GM21390 (cell line): ENCODE data around the gene NPEPPS.

ENCODE experiments used
- ATAC-seq: cut with Tn5 transposase; IDR thresholded peaks from one replicate; pipeline ENCODE4 v1.9.1; 2021; ENCODE audit not compliant: unreplicated experiment

The NPEPPS gene

DNA sequence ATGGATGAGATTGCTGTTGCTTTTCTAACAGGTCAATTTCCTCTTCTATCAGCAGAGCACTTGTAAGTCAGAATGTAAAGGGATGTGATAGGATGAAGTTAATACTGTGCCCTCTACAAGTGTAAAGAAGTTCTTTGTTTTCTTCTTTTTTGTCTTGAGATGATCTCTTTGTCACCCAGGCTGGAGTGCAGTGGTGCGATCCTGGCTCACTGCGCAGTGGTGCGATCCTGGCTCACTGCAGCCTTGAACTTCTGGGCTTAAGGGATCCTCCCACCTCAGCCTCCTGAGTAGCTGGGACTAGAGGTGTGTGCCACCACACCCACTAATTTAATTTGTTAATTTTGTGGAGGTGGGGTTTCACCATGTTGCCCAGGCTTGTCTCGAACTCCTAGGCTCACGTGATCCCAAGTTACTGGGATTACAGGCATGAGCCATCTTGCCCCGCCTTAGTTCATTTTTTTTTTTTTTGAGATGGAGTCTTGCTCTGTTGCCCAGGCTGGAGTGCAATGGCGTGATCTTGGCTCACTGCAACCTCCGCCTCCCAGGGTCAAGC, 97.2 kb downstream of the NPEPPS start:
- no peak for ATAC-seq

DNA sequence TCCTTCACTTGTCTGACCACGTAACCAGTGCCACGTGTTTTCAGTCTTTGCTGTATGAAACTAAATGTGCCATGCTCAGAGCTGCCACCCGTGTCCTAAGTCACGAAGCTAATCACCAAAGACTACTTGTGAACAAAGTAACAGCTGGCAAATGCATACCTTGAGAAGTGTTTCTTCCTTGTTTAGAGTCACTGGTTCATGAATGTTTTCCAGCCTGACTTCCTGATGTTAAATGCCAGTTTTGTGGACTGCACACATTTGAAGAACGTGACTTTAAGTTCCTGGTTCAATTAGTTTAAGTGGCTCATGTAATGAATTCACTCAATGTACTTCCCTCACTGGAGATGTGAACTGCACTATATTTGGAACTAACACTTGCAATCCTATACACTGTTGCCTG, 98.9 kb downstream of the NPEPPS start:
- ATAC-seq = no peak

DNA sequence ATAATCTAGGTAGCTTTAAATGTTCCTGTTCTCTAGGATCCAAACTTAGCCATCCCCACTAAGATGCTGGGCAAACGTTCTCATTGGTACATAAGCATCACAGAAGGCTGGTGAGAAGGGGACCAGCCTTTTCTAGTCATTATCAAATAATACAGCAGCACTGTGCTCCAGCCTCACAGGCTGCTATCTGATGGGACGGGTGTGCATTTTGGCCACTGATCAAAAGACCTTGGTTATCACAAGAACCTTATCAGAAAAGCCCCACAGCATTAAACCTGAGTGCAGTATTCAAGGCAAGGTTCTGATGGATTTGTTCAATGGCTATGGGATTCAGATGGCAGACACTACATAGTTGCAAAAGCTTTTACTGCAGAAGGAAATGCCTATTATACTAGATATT, 99.7 kb downstream of the NPEPPS start:
- no peak for ATAC-seq

DNA sequence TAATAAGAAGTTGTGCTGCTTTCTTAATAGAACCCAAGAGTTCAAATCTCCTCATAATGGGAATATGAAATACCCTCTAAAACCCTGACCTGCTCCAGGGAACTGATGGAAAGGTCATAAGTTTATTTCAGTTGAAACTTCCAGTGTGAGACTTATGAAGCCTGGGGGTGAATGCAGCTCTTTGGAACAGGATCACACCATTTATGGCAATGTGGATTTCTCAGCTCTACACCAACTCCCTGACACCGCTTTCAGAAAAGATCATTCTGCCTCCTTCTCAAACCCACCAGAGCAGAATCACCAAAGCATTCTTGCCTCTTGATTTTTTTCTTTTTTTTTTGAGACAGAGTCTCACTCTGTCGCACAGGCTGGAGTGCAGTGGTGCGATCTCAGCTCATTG, 102.1 kb downstream of the NPEPPS start:
- ATAC-seq = no peak

DNA sequence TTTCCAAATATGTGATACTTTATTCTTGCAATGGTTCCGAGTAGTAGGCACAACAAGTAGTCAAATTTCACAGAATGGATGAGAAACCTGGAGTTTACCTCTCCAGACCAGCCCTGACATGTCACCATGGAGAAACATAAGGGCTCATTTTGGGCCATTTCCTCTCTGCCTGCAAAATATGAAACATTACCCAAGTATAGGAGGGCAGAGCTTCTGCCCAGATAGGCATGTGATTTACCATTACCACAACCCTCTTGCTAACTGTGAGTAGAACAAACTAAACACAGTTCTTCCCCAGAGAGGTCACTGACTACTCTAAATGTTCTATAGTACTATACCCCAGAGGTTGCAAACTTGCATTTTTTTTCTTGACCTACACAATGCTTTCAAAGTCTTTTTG, 103.1 kb downstream of the NPEPPS start:
- ATAC-seq = no peak

DNA sequence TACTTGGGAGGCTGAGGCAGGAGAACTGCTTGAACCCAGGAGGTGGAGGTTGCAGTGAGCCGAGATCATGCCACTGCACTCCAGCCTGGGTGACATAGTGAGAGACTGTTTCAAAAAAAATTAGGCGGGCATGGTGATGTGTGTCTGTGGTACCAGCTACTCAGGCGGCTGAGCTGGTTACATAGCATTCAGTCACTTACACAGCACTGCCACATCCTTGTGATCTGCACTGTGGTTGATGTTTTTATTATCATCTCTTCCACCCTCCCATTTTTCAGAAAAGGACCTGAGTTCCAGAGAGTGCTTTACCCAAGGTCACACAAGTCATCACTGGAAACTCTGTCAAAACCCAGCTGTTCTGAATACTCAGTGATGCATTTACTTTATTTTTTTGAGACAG, 104.0 kb downstream of the NPEPPS start:
- no peak for ATAC-seq

DNA sequence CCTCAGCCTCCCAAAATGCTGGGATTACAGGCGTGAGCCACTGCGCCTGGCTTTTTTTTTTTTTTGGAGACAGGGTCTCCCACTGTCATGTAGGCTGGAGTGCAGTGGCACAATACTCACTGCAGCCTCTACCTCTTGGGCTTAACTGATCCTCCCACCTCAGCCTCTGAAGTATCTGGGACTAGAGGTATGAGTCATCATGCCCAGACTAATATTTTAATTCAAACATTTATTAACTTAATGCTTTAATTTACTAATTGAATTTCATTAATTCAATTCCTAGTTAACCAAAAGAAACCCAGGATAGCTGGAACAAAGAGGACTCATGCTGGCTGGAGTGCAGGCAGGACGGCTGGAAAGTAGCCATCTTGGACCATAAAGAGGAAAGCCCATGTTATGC, 104.8 kb downstream of the NPEPPS start:
- ATAC-seq = no peak

DNA sequence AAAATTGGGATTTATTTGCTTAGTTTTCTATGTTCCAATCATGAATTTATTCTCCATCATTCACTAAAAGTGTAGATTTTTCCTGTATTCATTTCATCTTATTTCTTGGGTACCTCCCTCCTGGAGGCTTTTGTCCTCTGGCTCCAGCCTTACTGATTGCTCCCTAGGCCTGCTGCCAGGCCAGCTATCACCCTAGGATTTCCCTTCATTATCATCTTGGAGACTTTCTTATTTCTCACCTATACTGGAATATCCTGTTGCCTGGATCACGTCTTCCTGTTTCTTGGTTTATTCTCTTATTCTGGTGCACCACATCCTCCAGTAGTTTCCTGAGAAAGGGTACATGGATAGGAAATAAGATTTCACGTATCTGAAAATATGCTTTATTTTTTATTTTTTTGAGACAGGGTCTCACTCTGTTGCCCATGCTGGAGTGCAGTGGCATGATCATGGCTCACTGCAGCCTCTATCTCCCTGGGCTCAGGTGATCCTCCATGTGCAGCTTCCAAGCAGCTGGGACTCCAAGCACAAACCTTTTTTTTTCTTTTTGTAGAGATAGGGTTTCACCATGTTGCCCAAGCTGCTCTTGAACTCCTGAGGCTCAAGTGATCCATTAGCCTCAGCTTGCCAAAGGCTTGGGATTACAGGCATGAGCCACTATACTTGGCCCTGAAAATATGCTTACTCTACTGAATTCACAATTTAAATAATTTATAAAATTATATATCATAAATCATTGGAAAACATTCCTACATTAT, 105.5 kb downstream of the NPEPPS start:
- ATAC-seq = no peak

DNA sequence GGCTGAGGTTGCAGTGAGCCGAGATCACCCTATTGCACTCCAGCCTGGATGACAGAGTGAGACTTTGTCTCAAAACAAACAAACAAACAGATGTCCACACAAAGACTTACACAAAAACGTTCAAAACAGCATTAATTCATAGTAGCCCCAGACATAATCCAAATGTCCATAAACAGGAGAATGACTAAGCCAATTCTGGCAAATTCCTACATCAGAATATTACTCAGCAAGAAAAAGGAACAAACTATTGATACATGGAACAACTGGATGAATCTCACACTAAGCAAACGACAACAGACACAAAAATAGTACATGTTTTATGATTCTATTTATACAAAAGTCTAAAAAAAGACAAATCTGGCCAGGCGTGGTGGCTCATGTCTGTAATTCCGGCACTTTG, 108.0 kb downstream of the NPEPPS start:
- no peak for ATAC-seq

DNA sequence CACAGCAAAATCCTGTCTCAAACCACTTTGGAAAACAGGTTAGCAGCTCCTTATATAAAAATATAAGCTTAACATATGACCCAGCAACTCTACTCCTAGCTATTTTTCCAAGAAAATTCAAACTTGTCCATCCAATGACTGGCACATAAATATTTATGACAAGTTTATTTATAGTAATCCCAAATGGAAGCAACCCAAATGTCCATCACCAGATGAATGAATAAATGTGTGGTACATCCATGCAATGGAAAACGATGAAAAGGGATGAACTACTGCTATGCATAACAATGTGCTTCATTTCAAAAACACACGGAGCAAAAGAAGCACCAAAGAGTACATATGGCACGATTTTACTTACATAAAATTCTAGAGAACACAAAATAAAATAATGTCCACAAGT, 109.2 kb downstream of the NPEPPS start:
- ATAC-seq = no peak

DNA sequence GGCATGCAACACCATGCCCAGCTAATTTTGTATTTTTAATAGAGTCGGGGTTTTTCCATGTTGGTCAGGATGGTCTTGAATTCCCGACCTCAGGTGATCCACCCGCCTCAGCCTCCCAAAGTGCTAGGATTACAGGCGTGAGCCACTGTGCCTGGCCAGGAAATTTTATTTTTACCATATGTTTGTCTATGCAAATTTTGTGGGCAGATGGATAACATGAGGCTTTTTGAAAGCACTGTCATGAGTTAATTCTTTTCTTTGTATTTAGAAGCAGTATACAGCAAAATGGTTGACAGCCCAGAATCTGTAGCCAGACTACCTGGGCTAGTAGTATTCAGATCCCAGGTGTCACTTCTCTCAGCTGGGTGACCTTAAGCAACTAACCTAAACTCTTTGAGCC, 110.3 kb downstream of the NPEPPS start:
- ATAC-seq = no peak

DNA sequence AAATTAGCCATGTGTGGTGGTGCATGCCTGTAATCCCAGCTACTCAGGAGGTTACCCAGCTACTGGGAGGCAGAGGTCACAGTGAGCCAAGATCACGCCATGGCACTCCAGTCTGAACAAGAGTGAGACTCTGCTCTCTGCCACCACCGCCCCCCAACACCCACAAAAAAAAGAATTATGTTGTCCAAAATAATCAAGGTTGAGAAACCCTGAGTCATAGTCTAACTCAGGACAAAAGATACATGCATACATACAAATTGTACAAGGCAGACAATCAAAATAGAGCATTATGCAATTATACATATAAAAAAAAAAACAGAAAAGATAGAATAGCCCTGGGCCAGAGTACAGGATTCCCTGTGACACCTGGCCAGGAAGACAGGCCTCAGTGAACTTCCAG, 112.2 kb downstream of the NPEPPS start:
- no peak for ATAC-seq

DNA sequence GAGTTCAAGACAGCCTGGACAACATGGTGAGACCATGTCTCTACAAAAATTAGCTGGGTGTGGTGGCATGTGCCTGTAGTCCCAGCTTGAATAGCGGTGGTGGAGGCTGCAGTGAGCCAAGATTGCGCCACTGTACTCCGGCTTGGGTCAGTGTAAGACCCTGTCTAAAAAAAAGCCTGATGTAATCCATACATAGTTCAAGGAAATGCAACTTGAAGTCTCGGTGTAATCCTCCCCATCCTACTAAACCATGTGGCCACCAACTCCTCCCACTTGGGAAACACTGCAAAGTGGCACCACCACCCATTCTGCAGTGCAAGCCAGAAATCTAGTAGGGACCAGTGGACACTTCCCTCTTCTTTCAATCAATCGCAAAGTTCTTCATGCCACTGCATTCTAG, 113.4 kb downstream of the NPEPPS start:
- ATAC-seq = no peak

DNA sequence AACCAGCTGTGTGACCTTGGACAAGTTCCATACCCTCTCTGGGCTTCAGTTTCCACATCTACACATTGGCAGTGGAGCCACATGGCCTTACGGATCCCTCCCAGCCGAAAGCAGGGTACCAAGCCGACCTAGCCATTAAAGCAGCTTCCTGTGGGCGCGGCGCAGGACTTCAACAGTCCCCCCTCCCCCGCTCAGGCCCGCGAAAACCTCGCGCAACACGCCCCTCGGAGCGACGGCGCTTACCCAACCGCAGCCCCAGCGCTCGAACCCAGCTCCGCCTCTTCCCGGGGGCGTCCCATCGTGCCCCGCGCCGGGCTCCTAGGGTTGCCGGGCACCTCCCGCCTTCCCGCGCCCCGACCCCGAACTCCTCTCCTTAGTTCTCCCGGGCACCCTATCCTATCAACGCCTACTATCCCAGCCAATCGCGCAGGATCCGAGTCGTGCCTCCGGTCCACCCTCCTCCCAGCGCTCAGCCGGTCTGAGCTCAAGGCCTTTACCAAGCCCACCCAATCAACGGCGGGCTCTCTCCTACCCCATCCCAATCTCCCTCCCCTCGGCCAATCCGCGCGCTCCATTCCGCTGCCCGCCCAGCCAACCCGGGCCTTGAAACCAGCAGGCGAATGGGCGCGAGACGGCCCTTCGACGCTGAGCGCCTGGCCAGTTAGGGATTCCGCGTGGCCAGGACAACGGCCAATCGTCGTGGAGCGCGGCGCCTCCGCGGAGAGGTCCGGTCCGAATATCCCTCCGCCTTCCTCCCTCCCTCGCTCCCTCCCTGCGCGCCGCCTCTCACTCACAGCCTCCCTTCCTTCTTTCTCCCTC, 118.5 kb downstream of the NPEPPS start, which contains the start of gene KPNB1:
Gene KPNB1, plus strand, starts transcription at position 767 of the 819 bp plus-strand sequence. CDS start 326 bp downstream, outside the sequence.
- peak; percentile 79 for ATAC-seq

DNA sequence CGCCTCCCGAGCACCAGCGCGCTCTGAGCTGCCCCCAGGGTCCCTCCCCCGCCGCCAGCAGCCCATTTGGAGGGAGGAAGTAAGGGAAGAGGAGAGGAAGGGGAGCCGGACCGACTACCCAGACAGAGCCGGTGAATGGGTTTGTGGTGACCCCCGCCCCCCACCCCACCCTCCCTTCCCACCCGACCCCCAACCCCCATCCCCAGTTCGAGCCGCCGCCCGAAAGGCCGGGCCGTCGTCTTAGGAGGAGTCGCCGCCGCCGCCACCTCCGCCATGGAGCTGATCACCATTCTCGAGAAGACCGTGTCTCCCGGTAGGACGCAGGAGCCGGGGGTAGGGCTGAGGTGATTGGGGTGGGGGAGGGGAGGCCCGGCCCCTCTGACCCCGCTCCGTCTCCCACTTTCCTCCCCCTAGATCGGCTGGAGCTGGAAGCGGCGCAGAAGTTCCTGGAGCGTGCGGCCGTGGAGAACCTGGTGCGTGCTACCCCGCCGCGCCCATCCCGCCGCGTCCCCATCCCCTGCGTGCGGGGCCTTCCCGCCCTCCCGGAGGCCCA, 119.1 kb downstream of the NPEPPS start:
- ATAC-seq = no peak

DNA sequence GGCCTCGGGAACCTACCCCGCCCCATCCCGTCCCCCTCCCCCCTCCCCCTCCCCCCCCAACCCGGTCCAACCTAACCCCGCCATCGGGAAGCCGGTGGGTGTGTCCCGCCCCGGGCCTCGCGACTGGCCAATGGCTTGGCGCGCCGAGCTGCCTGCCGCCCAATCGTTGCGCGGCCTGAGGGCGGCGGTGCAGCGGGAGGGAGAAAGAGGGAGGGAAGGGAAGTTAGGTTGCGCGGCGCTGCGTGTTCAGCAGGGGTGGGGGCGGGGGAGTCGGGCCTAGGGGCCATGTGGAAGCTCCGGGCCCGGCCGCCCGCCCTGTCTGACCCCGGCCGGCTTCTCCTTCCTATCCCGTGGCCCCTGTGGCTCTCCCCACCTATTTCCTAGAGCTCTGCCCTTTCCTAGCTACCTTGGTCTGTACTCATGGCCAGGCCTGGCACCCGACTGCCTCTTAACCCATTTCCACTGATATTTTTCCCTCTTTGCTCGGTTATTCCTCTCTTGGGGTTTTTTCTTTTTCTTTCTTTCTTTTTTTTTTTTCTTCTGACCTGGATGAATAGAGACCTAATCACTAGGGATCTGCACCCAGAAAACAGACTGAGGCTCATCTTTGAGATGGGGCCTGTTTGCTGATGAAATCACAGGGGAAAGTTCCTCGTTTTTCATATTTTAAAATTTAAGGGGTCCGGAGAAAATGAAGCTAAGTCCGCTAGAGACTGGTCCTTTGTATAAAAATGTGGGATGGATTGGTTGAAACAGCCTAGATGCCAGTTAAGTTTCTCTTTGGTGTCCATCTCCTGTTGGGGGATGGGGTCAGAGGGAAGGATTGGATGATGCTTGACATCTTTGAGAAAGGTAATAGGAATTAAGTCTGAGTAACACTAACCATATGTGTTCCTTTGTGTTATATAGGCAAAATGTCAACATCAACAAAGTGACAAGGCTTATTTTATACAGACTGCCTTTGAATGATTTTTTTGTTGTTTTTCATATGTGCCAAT, 119.9 kb downstream of the NPEPPS start:
- peak; percentile 52 for ATAC-seq

DNA sequence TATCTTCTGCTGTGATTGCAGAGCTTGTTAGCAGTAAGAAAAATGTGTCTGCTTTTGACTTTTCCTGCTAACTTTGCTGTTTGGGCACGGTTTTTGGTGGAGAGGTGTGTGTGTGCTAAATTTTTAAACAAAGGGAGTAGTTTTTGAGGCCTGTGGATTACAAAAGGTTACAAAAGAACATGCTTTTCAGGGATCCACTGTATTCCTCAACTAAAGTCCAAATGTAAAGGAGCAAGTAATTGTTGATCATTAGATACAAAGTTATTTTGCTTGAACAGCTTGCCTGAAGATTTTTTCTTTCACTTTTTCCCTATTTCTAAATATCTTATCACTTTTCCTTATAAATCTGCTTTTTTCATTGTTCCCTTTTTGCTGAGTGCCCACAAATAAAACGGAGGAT, 120.8 kb downstream of the NPEPPS start:
- ATAC-seq = no peak

DNA sequence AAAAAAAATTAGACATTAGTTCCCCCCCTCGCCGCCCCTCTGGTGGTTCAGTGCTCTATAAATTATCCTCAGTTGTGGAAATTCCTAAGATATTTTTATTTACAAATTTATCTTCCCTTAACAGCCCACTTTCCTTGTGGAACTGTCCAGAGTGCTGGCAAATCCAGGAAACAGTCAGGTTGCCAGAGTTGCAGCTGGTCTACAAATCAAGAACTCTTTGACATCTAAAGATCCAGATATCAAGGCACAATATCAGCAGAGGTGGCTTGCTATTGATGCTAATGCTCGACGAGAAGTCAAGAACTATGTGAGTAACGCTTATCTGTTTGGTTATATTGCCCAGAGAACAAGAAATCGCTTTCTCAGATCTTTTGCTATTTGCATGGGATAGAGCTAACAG, 121.7 kb downstream of the NPEPPS start:
- no peak for ATAC-seq

DNA sequence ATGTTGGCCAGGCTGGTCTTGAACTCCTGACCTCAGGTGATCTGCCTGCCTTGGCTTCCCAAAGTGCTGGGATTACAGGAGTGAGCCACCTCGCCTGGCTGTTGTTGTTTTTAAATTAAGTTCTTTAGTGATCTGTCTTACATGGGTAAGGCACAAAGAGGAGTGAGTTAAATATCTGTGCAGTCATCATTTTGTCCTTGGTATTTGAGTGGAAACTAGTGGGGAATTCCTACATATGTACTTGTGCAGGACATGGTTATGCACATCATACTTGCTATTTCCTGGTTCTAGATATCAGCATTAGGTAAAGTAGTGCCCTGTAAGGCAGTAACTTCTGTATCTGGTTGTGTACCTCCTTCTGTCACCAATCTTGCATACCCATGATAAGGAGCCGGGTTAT, 122.5 kb downstream of the NPEPPS start:
- ATAC-seq = no peak

DNA sequence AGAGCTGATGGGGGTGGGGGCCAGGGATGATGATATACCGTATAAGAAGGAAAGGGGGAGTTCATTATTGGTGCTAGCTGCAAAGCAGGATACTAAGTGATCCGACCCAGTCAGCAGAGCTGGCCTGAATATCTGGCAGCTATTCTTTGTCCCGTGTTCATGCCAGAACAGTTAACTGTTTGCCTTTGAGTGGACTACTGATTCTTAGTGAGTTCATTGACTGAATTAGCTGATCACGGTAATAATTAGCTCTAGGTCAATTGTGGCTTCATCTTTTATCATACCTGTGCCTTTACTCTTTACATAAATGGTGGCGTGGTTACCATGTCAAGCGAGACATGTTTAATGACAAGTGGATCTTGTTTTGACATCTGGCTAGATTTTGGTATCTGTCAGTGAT, 124.1 kb downstream of the NPEPPS start:
- ATAC-seq = no peak
